Keratinocyte (primary cell): Measurements from ENCODE around the gene CDHR4. TPM values are rescaled to one million over a fixed set of nuclear protein-coding genes. Genes with fewer than 3 reads are reported as not detected.

Experiments used
- DNase-seq: peaks from one replicate; pipeline ENCODE4 v3.0.0-alpha.2; 2011; ENCODE audit warnings: low read depth, missing footprints, low spot score
- FAIRE-seq: peaks from 2 replicates; lab custom pipeline; 2011; peaks lifted over from hg19 to GRCh38; lab: Jason Lieb, UNC
- H2AFZ ChIP-seq: 2 replicates; pipeline ENCODE4 v1.6.0; 2012; ENCODE audit warnings: low read length, control low read depth, inconsistent platforms; ENCODE audit not compliant: control insufficient read depth
- H3K27ac ChIP-seq: 2 replicates; pipeline ENCODE4 v1.5.1; 2011; ENCODE audit warnings: low read length; ENCODE audit not compliant: control insufficient read depth, insufficient read depth
- H3K27me3 ChIP-seq: 3 replicates; pipeline ENCODE4 v1.6.0; 2011; ENCODE audit warnings: low read length; ENCODE audit not compliant: control insufficient read depth, insufficient read depth; ENCODE audit errors: extremely low read depth
- H3K36me3 ChIP-seq, 2 experiments: 2 replicates in 1 of 2; 3 replicates in 1 of 2; pipeline ENCODE4 v1.5.1; 2011; ENCODE audit warnings: low read length in 2 of 2, mild to moderate bottlenecking in 1 of 2; ENCODE audit not compliant: control insufficient read depth in 2 of 2, insufficient read depth in 2 of 2; ENCODE audit errors: extremely low read depth in 1 of 2
- H3K4me1 ChIP-seq: 3 replicates; pipeline ENCODE4 v1.5.1; 2011; ENCODE audit warnings: low read length; ENCODE audit not compliant: control insufficient read depth, insufficient read depth; ENCODE audit errors: extremely low read depth
- H3K4me2 ChIP-seq: 3 replicates; pipeline ENCODE4 v1.6.0; 2011; ENCODE audit warnings: low read depth, low read length; ENCODE audit not compliant: control insufficient read depth, insufficient read depth; ENCODE audit errors: extremely low read depth
- H3K4me3 ChIP-seq, 3 experiments: fragments of 200-600 bp in 1 of 3; sonication (generic) in 1 of 3; 2 replicates in 2 of 3; 3 replicates in 1 of 3; pipeline ENCODE4 v1.5.1; 2011 to 2016; ENCODE audit warnings: low read length in 3 of 3, mild to moderate bottlenecking in 3 of 3, control low read depth in 2 of 3, inconsistent platforms in 1 of 3, low read depth in 1 of 3, mixed read lengths in 1 of 3, mixed run types in 1 of 3, moderate library complexity in 1 of 3; ENCODE audit not compliant: control insufficient read depth in 2 of 3, insufficient read depth in 2 of 3; ENCODE audit errors: extremely low read depth in 1 of 3
- H3K79me2 ChIP-seq: 2 replicates; pipeline ENCODE4 v1.6.0; 2012; ENCODE audit warnings: low read length; ENCODE audit not compliant: control insufficient read depth, insufficient read depth
- H3K9ac ChIP-seq: 3 replicates; pipeline ENCODE4 v1.6.0; 2011; ENCODE audit warnings: low read length; ENCODE audit not compliant: control insufficient read depth, insufficient read depth; ENCODE audit errors: extremely low read depth
- H3K9me1 ChIP-seq: 3 replicates; pipeline ENCODE4 v1.6.0; 2011; ENCODE audit warnings: low read length; ENCODE audit not compliant: control insufficient read depth, insufficient read depth; ENCODE audit errors: extremely low read depth
- H3K9me3 ChIP-seq: 2 replicates; pipeline ENCODE4 v1.5.1; 2012; ENCODE audit warnings: low read depth, low read length; ENCODE audit not compliant: control insufficient read depth
- H4K20me1 ChIP-seq: 3 replicates; pipeline ENCODE4 v1.6.0; 2011; ENCODE audit warnings: low read length; ENCODE audit not compliant: control insufficient read depth, insufficient read depth; ENCODE audit errors: extremely low read depth
- EZH2 ChIP-seq: IDR thresholded peaks from one replicate; pipeline ENCODE4 v1.6.1; 2012; ENCODE audit warnings: inconsistent platforms, mild to moderate bottlenecking, low read length, moderate library complexity
- dilution Hi-C: fragments of 300-500 bp; cut with MboI; formaldehyde crosslinking; loops from one replicate; pipeline ENCODE4 v1.7.0; 2020; ENCODE audit warnings: low sequenced_read_pairs; ENCODE audit not compliant: extremely low pct_ligation_motif_present
- polyA plus RNA-seq, 5 experiments: library from polyadenylated mRNA; depleted of rRNA in 3 of 5; stranded (reverse) in 3 of 5; stranded (forward) in 1 of 5; unstranded in 1 of 5; fragments of >200 nt; gene quantifications; 1 replicate in 1 of 5; 2 replicates in 3 of 5; 3 replicates in 1 of 5; pipeline versions ENCODE4 v1.2.1 to v1.2.3, GENCODE V29; 2011 to 2012; ENCODE audit warnings: missing spikeins in 2 of 5, low read depth in 1 of 5, low replicate concordance in 1 of 5
- TF ChIP-seq, protein P1 (sequence below), 3 experiments: IDR thresholded peaks in 1 of 3; conservative IDR thresholded peaks in 1 of 3; optimal IDR thresholded peaks in 1 of 3; 2 replicates in 2 of 3; 3 replicates in 1 of 3; pipeline versions ENCODE3 to v1.5.1; 2011; ENCODE audit warnings: low read length in 3 of 3, mild to moderate bottlenecking in 3 of 3, moderate library complexity in 2 of 3, control low read depth in 1 of 3, inconsistent platforms in 1 of 3; ENCODE audit not compliant: insufficient read depth in 2 of 3; ENCODE audit errors: extremely low read depth in 1 of 3

The CDHR4 gene
- polyA plus RNA-seq, 1 donor (not counting 4 experiments of a cell fraction or from before 2014, with no cell fraction given) = not detected

DNA sequence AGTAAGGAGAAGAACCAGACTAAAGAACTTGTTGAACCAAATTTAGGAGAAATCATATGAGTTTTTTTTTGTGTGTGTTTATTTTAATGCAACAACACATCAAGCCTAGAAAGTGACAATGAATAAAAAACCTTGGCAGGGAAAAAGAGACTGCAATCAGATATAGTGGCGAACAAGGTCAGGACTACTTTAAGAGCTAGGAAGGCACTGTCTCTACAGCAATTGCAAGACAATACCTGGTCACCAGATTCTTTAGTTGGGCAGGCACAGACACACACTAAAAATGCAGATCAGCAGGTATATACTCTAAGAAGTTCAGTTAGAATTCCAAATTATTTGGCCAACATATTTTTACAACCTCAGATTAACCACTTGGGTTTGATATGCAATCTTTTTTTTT is 45.1 kb downstream of the CDHR4 start:
- H4K20me1 ChIP-seq = no peaks in the 10 kb centered on the region
- no peak overlapping the region for H3K4me3 ChIP-seq
- no peaks in the 10 kb centered on the region for H3K9me1 ChIP-seq
- TF ChIP-seq EZH2 = no peak
- TF ChIP-seq, protein P1, sequence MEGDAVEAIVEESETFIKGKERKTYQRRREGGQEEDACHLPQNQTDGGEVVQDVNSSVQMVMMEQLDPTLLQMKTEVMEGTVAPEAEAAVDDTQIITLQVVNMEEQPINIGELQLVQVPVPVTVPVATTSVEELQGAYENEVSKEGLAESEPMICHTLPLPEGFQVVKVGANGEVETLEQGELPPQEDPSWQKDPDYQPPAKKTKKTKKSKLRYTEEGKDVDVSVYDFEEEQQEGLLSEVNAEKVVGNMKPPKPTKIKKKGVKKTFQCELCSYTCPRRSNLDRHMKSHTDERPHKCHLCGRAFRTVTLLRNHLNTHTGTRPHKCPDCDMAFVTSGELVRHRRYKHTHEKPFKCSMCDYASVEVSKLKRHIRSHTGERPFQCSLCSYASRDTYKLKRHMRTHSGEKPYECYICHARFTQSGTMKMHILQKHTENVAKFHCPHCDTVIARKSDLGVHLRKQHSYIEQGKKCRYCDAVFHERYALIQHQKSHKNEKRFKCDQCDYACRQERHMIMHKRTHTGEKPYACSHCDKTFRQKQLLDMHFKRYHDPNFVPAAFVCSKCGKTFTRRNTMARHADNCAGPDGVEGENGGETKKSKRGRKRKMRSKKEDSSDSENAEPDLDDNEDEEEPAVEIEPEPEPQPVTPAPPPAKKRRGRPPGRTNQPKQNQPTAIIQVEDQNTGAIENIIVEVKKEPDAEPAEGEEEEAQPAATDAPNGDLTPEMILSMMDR (optimal IDR thresholded peaks at IDR 0.05 in 1 of 3, IDR thresholded peaks at IDR 0.05 in 1 of 3, conservative IDR thresholded peaks at IDR 0.05 in 1 of 3; ENCODE audit: extremely low read depth in 1 of 3, insufficient read depth in 2 of 3, low read length in 3 of 3) = no peak
- H3K4me2 ChIP-seq = no peak overlapping the region
- no peak overlapping the region for H3K9ac ChIP-seq
- FAIRE-seq (no peak), DNase-seq (no peak)
- H3K4me1 ChIP-seq = no peaks in the 10 kb centered on the region
- H3K36me3 ChIP-seq = peaks cover 2 to 6% of the 10 kb centered on the region in 2 experiments
- H3K27ac ChIP-seq = no peak overlapping the region
- no peak overlapping the region for H2AFZ ChIP-seq
- H3K27me3 ChIP-seq = no peaks in the 10 kb centered on the region
- dilution Hi-C loops = no loop called here
- no peaks in the 10 kb centered on the region for H3K9me3 ChIP-seq
- H3K79me2 ChIP-seq = peaks cover 33% of the 10 kb centered on the region

DNA sequence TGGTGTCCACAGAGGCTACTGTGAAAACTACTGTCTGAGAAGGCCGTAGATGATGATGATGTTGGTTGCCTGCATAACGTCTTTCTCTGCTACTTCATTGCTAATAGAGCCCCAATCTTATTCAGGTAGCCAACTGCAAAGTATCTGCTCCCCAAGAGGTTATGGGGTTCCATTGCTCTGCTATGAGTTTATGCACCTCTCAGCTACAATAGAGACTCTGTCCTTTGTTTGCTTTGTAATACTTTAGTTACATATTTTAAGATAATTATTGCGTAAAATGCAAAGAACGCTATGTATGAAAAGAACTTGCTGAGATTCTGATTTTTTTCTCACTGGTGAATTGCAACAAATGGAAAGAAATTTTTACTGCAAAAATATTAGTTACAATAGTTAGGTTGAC is 48.2 kb downstream of the CDHR4 start:
- DNase-seq (no peak), FAIRE-seq (no peak)
- H3K9ac ChIP-seq = no peak overlapping the region

More for the DNA sequence above, 48.2 kb downstream of the CDHR4 start:
- dilution Hi-C loops = no loop called here
- no peaks in the 10 kb centered on the region for H3K9me1 ChIP-seq
- no peak overlapping the region for H3K27ac ChIP-seq
- TF ChIP-seq EZH2 = no peak
- TF ChIP-seq, protein P1 (optimal IDR thresholded peaks at IDR 0.05 in 1 of 3, IDR thresholded peaks at IDR 0.05 in 1 of 3, conservative IDR thresholded peaks at IDR 0.05 in 1 of 3; ENCODE audit: extremely low read depth in 1 of 3, insufficient read depth in 2 of 3, low read length in 3 of 3) = no peak
- peaks cover 4 to 15% of the 10 kb centered on the region in 2 experiments for H3K36me3 ChIP-seq
- H3K27me3 ChIP-seq = no peaks in the 10 kb centered on the region
- no peak overlapping the region for H3K4me2 ChIP-seq
- H3K4me3 ChIP-seq = no peak overlapping the region
- H3K4me1 ChIP-seq = peaks cover 7% of the 10 kb centered on the region
- H3K79me2 ChIP-seq = peaks cover 22% of the 10 kb centered on the region
- no peaks in the 10 kb centered on the region for H3K9me3 ChIP-seq
- no peaks in the 10 kb centered on the region for H4K20me1 ChIP-seq
- no peak overlapping the region for H2AFZ ChIP-seq
